Heart left ventricle (tissue), 13 donors: ENCODE data around the gene MYH8.
A peak's percentile ranks its signal among the peaks of the same experiment; 100 is the strongest.

Source experiments
- POLR2A ChIP-seq, 2 donors: fragments of 450-650 bp; IDR thresholded peaks; one replicate each; pipeline ENCODE4 v1.6.1; 2017; ENCODE audit warnings: antibody characterized with exemption in 2 of 2, mild to moderate bottlenecking in 2 of 2, moderate library complexity in 2 of 2
- TF ChIP-seq, protein P1 (sequence below), 12 donors: fragments of 200-600 bp; sonication (generic) in 4 of 12; IDR thresholded peaks; one replicate each; pipeline versions ENCODE4 v1.5.0 to v1.8.0; 2018 to 2022; ENCODE audit warnings: antibody characterized with exemption in 12 of 12, mild to moderate bottlenecking in 5 of 12
- donor health status: ischemic (EF 13 %, LVEDD 7.1; RV severe dilation, severe dysfunction).
- donor health status: DM: no; HTN: yes; CAD: no.
- donor health status: DM: no; HTN: no; CAD: no.
- donor health status: ischemic (EF 25% LVEDD 6.9; RV normal size, moderate dysfunction).
- donor health status: ischemic (EF 25% LVEDD 5.7; RV mildly dilated, moderate dysfunction).
- donor health status: ischemic (EF 35%, LVEDD 5.7; RV mildly dilated, moderate dysfunction).
- donor health status: nonischemic (EF 11% LVEDD 7.7; RV severe dilation, severe dysfunction).
- donor health status: DM: yes; HTN: yes; CAD: no.
- donor health status: PGD.
- donor health status: ischemic (EF 29% LVEDD 5.4; RV normal size, mild dysfunction).
- donor health status: nonischemic (EF 23%, LVEDD 6.1; RV moderate dilation, normal function).

DNA sequence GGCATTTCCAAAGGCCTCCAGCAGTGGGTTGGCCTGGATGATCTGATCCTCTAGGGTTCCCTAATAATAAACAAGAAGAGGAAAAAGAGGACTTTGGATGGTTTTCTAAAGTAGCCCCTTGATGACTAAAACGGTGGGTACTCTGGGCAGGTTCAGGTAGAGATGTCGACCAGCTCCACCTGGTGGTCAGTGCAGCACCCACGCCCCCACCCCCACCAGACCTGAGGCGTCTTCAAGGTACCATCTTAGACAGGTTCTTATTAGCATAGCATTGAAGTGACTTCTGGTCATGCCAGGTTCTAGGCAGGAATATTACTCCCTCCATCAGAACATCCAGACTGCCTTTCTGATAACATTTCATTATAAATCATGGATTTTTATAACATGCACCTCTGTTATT lies 64.0 kb downstream of the MYH8 start:
- no peak for TF ChIP-seq POLR2A (IDR thresholded peaks at IDR 0.05)
- TF ChIP-seq, protein P1, sequence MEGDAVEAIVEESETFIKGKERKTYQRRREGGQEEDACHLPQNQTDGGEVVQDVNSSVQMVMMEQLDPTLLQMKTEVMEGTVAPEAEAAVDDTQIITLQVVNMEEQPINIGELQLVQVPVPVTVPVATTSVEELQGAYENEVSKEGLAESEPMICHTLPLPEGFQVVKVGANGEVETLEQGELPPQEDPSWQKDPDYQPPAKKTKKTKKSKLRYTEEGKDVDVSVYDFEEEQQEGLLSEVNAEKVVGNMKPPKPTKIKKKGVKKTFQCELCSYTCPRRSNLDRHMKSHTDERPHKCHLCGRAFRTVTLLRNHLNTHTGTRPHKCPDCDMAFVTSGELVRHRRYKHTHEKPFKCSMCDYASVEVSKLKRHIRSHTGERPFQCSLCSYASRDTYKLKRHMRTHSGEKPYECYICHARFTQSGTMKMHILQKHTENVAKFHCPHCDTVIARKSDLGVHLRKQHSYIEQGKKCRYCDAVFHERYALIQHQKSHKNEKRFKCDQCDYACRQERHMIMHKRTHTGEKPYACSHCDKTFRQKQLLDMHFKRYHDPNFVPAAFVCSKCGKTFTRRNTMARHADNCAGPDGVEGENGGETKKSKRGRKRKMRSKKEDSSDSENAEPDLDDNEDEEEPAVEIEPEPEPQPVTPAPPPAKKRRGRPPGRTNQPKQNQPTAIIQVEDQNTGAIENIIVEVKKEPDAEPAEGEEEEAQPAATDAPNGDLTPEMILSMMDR (IDR thresholded peaks at IDR 0.05), result peak in 8 of 12 donors; percentile 20 to 50 (median 38)
